NCI-H1092 treated with DMSO at 0.1 percent for 48 hours (cell line): ENCODE data around the gene RYR1.
A peak's percentile ranks its signal among the peaks of the same experiment; 100 is the strongest.
"Not testable (repeated sequence)": the region's sequence is repeated elsewhere in the genome, so short reads cannot be mapped to it uniquely, and the experiment has no call there.

ENCODE experiments used
- DNase-seq: peaks from one replicate; lab custom pipeline; 2025; lab: John Stamatoyannopoulos, UW

Gene RYR1

GRCh38 chr19:38616265-38616664, 182.8 kb downstream of the RYR1 start:
- no peak for DNase-seq

GRCh38 chr19:38617283-38617763, 183.8 kb downstream of the RYR1 start:
- DNase-seq = no peak

DNA sequence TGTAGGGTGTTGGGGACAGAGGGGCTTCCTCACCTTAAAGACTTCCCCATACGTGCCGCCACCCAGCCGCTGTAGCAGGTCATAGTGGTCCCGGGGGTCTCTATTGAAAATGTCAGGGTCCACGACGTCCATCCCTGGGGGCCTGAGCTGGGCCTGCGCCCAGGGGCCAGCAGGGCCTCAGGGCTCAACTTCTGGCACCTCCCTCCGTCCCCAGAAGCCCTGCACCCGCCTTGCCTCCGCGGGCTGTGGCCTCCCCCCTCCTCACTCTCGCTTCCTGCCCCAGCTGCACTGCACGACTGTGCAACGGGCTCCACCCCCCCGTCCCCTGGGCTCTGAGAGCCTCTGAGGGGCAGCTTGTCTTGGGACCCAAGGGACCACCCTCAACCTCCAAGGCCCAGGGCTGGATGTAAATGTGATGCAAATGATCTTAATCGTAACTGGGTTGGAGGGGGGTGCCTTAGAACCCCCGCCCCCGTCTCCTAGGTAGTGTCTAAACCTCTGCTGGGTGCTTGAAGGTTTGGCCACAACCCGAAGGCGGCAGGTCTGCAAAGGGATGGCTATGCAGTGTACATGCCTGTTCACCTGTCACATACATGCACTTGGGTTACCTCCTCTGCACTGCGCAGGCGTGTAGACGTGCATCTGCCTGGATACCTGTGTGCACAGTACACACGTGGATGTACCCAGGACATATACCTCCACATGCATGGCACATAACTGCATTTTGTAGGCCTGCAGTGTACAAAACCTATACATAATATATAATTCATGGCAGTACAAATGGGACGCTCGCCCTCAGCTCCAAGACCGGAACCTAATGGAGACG, 184.5 kb downstream of the RYR1 start, which contains the start of gene MAP4K1:
Gene MAP4K1, minus strand, starts transcription at position 190 of the 826 bp plus-strand sequence. Its CDS starts 58 bp downstream, at position 132.
- DNase-seq = no peak

DNA sequence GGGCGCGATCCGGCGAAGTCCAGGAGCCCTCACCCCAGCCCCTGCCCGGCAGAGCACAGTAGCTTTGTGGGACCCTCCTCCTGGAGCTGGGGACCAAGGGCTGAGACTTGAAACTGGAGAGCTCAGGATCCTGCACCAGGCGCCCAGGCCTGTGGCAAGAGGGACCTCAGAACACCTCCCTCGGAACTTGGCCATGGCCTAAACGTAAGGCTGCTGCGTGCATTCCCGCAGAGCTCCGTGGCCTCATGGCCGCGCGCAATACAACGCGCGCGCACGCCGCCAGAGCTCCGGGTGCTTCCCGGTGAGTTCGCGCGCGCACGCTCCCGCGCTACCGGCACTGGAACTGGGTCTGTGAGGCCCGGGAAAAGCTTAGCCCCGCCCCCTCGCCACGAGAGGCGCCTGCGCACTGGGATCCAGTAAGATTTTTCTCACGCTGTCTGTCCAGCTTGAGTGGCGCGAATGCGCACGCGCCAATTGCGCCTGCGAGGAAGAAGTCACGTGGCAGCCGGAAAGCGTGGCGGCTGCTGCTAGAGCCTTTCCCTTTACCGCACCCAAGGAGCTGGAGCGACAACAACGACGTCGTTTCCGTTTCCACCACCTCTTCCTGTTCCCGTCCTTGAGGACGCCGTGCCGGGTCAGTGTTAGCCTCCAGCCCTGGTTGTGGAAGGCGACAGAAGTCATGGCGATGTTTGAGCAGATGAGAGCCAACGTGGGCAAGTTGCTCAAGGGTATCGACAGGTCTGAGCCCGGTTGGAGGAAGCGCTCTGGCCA, 185.3 kb downstream of the RYR1 start, which contains the start of gene EIF3K:
Gene EIF3K, plus strand, starts transcription at position 599 of the 771 bp plus-strand sequence. Its CDS starts 81 bp downstream, at position 680.
- DNase-seq = peak; percentile 95

DNA sequence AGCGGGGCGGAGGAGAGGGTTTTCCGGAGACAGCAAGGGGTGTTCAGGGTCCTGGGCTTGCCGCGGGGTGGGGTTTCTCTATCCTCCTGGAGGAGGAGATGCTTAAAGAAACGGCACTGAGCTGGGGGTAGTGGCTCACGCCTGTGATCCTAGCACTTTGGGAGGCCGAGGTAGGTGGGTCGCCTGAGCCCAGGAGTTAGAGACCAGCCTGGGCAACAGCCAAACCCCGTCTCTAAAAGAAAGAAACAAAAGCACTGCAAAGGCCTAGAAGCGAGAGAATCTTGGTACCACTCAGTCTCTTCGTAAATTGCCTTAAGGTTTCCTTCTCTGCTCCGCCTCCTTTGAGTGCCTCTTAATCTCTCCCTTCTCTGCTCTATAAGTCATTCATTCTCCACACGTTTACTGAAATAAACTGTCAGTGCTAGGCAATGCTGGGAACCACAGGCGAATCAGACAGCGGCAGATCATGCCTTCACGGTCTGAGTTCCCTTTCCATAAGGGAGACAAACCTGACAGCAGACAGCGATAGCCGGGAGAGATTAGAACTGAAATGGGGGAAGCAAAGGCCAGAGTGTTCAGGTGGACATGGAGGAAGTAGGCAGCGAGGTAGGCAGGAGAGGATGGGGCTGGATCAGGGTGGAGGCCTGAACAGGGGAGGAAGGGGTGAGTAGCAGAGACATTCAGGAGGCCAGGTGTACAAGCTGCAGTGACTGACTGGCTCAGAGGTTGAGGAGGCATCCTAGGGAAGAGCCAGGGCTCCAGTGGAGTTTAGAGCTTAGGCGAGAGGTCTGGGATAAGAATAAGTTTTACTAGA, 186.1 kb downstream of the RYR1 start:
- DNase-seq = no peak

DNA sequence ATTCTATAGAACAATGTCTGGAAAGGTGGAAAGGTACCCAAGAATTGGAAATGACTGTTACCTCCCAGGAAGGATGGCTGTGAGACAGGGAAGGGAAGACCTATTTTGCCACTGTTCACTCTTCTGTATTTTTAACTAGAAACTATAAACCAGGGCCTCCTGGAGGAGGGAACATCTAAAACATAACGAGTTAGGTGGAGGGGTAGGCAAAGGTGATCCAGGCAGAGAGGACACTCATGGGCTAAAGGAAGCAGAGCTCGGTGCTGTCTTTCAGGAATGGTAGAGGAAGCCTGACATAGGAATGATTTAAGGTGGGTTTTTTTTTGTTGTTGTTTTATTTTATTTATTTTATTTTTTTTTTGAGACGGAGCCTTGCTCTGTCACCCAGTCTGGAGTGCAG, 191.3 kb downstream of the RYR1 start:
- no peak for DNase-seq

DNA sequence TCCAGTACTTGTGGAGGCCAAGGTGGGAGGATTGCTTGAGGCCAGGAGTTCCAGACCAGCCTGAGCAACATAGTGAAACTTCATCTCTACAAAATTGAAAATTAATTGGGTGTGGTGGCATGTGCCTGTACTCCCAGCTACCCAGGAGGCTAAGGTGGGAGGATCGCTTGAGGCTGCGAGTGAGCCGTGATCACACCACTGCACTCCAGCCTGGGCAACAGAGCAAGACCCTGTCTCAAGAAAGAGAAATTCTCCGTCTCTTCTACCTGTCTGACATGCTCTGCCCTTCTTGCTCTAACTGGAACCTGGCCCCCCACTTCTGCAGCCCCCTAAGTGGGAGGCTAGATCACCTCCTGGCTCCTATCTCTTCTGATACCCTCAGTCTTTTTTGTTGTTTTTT, 192.9 kb downstream of the RYR1 start:
- no peak for DNase-seq

DNA sequence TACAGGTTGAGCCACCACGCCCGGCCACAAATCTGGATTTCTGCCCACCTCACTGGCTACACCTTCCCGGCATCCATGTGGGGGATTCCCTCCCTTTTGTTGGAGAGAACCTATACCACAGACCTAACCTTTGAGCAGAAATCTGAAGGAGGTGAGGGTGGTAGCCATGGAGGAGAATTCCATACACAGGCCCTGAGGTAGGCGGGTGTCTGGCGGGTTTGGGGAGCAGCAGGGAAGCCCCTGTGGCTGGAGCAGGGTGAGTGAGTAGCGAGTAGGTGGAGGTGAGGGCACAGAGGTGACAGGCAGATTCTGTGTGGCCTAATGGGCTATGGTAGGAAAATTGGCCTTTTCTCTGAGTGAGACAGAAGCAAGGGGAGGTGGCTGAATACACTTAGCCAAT, 196.1 kb downstream of the RYR1 start:
- no peak for DNase-seq

- DNase-seq = not testable (repeated sequence)
Observed at GRCh38 chr19:38631301-38631700, 197.8 kb downstream of the RYR1 start.

DNA sequence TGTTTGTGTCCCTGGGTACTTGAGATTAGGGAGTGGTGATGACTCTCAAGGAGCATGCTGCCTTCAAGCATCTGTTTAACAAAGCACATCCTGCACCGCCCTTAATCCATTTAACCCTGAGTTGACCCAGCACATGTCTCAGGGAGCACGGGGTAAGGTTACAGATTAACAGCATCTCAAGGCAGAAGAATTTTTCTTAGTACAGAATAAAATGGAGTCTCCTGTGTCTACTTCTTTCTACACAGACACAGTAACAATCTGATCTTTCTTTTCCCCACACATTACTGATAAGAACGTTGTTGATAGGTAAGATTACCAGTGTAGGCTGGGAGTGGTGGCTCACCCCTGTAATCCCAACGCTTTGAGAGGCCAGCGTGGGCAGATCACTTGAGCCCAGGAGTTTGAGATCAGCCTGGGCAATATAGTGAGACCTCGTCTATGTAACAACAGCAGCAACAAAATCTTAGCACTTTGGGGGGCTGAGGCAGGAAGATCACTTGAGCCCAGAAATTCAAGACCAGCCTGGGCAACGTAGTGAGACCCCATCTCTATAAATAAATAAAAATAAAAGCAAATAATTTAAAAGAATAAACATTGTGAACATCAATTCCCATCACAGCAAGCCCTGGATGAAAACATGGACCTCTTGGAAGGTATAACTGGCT, 198.5 kb downstream of the RYR1 start:
- DNase-seq = not testable (repeated sequence)

DNA sequence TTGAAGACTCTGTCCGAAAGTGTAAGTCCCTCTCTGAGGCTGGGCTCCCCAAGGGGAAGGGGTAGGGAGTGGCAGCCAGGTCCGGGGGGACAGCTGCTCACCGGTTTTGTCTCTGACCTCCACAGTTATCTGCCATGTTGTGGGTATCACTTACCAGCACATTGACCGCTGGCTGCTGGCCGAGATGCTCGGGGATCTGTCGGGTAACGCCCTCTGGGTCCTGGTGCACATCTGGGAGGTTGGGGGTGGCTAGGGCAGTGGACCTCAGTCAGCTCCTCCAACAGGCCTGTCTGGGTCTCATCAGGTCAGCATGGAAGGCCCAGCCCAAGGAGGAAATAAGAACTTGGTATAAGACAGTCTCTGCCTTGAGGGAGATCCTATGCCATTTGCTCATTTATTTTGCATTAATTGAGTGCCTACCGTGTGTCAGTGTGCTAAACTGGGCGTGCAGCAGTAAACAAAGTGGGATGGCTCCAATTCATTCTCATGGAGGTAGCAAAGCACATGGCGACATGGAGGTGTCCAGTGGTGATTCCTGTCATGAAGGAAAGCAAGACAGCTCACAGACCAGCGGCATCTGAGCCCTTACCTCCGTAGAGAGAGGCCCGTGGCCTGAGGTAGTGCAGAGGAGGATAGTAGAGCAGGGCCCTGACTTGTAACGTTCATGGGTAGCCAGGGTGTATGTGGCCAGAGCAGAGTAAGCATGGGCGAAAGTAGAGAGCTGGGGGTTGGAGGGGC, 199.2 kb downstream of the RYR1 start:
- no peak for DNase-seq

DNA sequence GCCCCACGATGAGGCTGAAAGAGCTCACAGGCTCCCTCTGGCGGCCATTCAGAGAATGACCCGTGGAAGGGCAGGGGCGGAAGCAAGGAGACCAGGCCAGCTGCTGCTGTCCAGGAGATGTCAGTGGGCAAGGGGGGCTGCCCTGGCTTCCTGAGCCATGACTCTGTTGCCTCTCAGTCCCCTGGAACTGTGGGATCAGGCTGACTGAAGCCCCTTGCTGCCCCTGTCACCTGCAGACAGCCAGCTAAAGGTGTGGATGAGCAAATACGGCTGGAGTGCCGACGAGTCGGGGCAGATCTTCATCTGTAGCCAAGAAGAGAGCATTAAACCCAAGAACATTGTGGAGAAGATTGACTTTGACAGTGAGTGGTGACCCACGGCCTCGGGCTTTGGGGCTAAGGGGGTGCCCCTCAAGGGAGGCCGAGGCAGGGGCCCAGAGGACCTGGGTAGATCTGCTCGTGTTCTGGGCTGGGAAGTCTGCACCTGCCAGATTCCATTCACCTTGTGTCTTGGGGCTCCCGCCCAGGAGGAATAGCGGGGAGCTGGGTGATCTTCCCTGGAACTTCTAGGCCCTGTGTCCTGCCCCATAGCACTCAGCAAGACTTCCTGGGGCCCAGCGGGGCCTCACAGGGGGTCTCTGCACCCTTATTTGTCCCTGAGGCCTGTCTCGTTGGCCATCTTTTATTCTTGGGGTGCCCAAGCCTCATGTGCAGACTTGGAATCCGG, 201.4 kb downstream of the RYR1 start:
- peak; percentile 13 for DNase-seq

GRCh38 chr19:38635483-38636399, 202.2 kb downstream of the RYR1 start:
- DNase-seq = no peak
